Ovary (tissue), 9 donors: ENCODE measurements around the gene KCNQ5. TPM values are rescaled to one million over a fixed set of nuclear protein-coding genes. Genes with fewer than 3 reads are reported as not detected.

Experiments used
- DNase-seq, 5 donors: peaks; one replicate each; pipeline ENCODE4 v3.0.0-alpha.2; 2019 to 2020
- H3K27ac ChIP-seq, 2 donors: fragments of 200-600 bp; one replicate each; pipeline versions ENCODE4 v1.5.1 to v1.8.0; 2019 to 2022
- H3K27me3 ChIP-seq: fragments of 200-600 bp; one replicate; pipeline ENCODE4 v1.8.0; 2022
- H3K36me3 ChIP-seq: fragments of 200-600 bp; sonication (generic); one replicate; pipeline ENCODE4 v1.5.1; 2019
- H3K4me1 ChIP-seq: one replicate; pipeline ENCODE4 v1.8.1; 2013; ENCODE audit warnings: mild to moderate bottlenecking, moderate library complexity; ENCODE audit not compliant: insufficient read depth
- H3K4me3 ChIP-seq: fragments of 200-600 bp; sonication (generic); one replicate; pipeline ENCODE4 v1.5.1; 2017
- H3K9me3 ChIP-seq, 2 donors: fragments of 200-600 bp in 1 of 2; sonication (generic) in 1 of 2; one replicate each; pipeline versions ENCODE4 v1.5.1 to v1.8.1; 2013 to 2019; ENCODE audit warnings: mild to moderate bottlenecking in 1 of 2, moderate library complexity in 1 of 2
- CTCF ChIP-seq, 3 donors: fragments of 450-650 bp in 2 of 3; fragments of 200-600 bp in 1 of 3; IDR thresholded peaks; one replicate each; pipeline versions ENCODE4 v1.5.1 to v1.8.0; 2016 to 2022; ENCODE audit warnings: antibody characterized with exemption in 3 of 3, mild to moderate bottlenecking in 1 of 3
- EP300 ChIP-seq: sonication (generic); formaldehyde crosslinking; IDR thresholded peaks from one replicate; pipeline ENCODE4 v1.6.1; 2017; ENCODE audit warnings: antibody characterized with exemption
- POLR2A ChIP-seq: fragments of 450-650 bp; IDR thresholded peaks from one replicate; pipeline ENCODE4 v1.6.1; 2017; ENCODE audit warnings: antibody characterized with exemption, mild to moderate bottlenecking, moderate library complexity
- WGBS, 3 donors: extraction: QIAGEN DNeasy Blood & Tissue Kit in 1 of 3; methylation state at CpG; one replicate each; pipeline versions ENCODE4 v1.1.5 to v1.1.7; 2013 to 2017; 5-methylcytosine and 5-hydroxymethylcytosine counted together
- intact Hi-C, 4 donors: fragments of 100-400 bp; cut with DNase I; formaldehyde crosslinking; loops; one replicate each; pipeline versions ENCODE4 v1.11.0 to v1.15.1; 2022 to 2023
- polyA plus RNA-seq, 2 donors: library from polyadenylated mRNA; stranded (reverse); fragments of 200-250 nt in 1 of 2; fragments of 350-450 nt in 1 of 2; fragmentation: Illumina TruSeq in 1 of 2; extraction: RNeasy Lipid Tissue Mini Kit (QIAGEN cat#74804) in 1 of 2; gene quantifications; one replicate each; pipeline ENCODE4 v1.2.3, GENCODE V29; 2013 to 2014
- total RNA-seq, 7 donors: library from RNA; depleted of rRNA in 2 of 7; stranded (reverse); fragments of >200 nt in 2 of 7; fragmentation: NEBNext Ultra II Directional in 3 of 7; extraction: Animal tissue kit (Norgen Biotek cat#: 25700) in 3 of 7; gene quantifications; one replicate each; pipeline versions ENCODE4 v1.1.0 to v1.2.4, GENCODE V29; 2016 to 2023
- donor health status: DM: no; HTN: no; CAD: no; lungs with moderate emphysema.
- donor health status: DM: no; HTN: no; CAD: no.
- donor health status: Bipolar disorder and iron deficiency.
- donor health status: DM: yes; HTN: yes; CAD: no.
- donor health status: DM: no; HTN: no; CAD: no.
- donor health status: DM: yes; HTN: yes; CAD: no.

Gene KCNQ5
- total and polyA plus RNA-seq, 9 donors, result 0.02 to 0.80 (median 0.15) TPM; not detected in 2

- no peak for DNase-seq
- intact Hi-C loops, result no loop called here
- no peaks in the 10 kb centered on the region for H3K27me3 ChIP-seq
Observed at GRCh38 chr6:72699159-72699558, 77.3 kb downstream of the KCNQ5 start.

GRCh38 chr6:72702421-72702820 is 80.6 kb downstream of the KCNQ5 start:
- H3K9me3 ChIP-seq, result no peaks in the 10 kb centered on the region
- no peaks in the 10 kb centered on the region for H3K4me1 ChIP-seq
- H3K27ac ChIP-seq, result no peak overlapping the region
- no peak for DNase-seq
- TF ChIP-seq POLR2A (no peak), EP300 (no peak), CTCF (IDR thresholded peaks at IDR 0.05) (no peak)
- 85 to 90% (median 86%) methylated on average over 3 of the region's 3 CpGs for whole genome bisulfite sequencing, 3 donors
- no peaks in the 10 kb centered on the region for H3K27me3 ChIP-seq
- intact Hi-C loops, result no loop called here
- H3K36me3 ChIP-seq, result no peaks in the 10 kb centered on the region
- no peak overlapping the region for H3K4me3 ChIP-seq

More at GRCh38 chr6:72699159-72699558, 77.3 kb downstream of the KCNQ5 start:
- TF ChIP-seq POLR2A, result no peak
- no peak for TF ChIP-seq EP300
- TF ChIP-seq CTCF (IDR thresholded peaks at IDR 0.05), result no peak
- no peaks in the 10 kb centered on the region for H3K4me1 ChIP-seq
- H3K4me3 ChIP-seq, result no peak overlapping the region
- no peaks in the 10 kb centered on the region for H3K9me3 ChIP-seq
- WGBS, 3 donors, result 35 to 55% (median 42%) methylated on average over 1 of the region's 1 CpG
- no peaks in the 10 kb centered on the region for H3K36me3 ChIP-seq
- no peak overlapping the region for H3K27ac ChIP-seq

- TF ChIP-seq POLR2A (no peak), EP300 (no peak), CTCF (IDR thresholded peaks at IDR 0.05) (no peak)
- H3K36me3 ChIP-seq, result no peaks in the 10 kb centered on the region
- H3K27me3 ChIP-seq, result no peaks in the 10 kb centered on the region
- DNase-seq, result no peak
- no peak overlapping the region for H3K4me3 ChIP-seq
- H3K4me1 ChIP-seq, result no peaks in the 10 kb centered on the region
- no peak overlapping the region for H3K27ac ChIP-seq
- no peaks in the 10 kb centered on the region for H3K9me3 ChIP-seq
- intact Hi-C loops, result no loop called here
- 21 to 43% (median 28%) methylated on average over 2 of the region's 2 CpGs for WGBS, 3 donors
Observed at GRCh38 chr6:72703093-72703492, 81.2 kb downstream of the KCNQ5 start.

- H3K9me3 ChIP-seq, result no peaks in the 10 kb centered on the region
- H3K4me3 ChIP-seq, result no peak overlapping the region
- no peaks in the 10 kb centered on the region for H3K27me3 ChIP-seq
- no peaks in the 10 kb centered on the region for H3K36me3 ChIP-seq
- H3K4me1 ChIP-seq, result no peaks in the 10 kb centered on the region
- intact Hi-C loops, result no loop called here
- no peak overlapping the region for H3K27ac ChIP-seq
- 82 to 92% (median 83%) methylated on average over 4 of the region's 4 CpGs for WGBS, 3 donors
- DNase-seq, result no peak
- TF ChIP-seq EP300 (no peak), CTCF (IDR thresholded peaks at IDR 0.05) (no peak), POLR2A (no peak)
Observed at GRCh38 chr6:72704979-72705378, 83.1 kb downstream of the KCNQ5 start.
